A549 treated with dexamethasone at 1 μM for 4 hours (cell line): ENCODE results near the gene PIK3R1. TPM values are rescaled to one million over a fixed set of nuclear protein-coding genes. Genes with fewer than 3 reads are reported as not detected.

Experiments
- total RNA-seq: library from RNA; stranded (reverse); fragments of 200-300 nt; extraction: Qiagen RNA extraction; gene quantifications from 5 replicates; pipeline ENCODE4 v1.2.3, GENCODE V29; 2022

PIK3R1 gene
- 6.9 to 10.7 TPM (median 9.1 TPM) in 5 replicates for total RNA-seq

DNA sequence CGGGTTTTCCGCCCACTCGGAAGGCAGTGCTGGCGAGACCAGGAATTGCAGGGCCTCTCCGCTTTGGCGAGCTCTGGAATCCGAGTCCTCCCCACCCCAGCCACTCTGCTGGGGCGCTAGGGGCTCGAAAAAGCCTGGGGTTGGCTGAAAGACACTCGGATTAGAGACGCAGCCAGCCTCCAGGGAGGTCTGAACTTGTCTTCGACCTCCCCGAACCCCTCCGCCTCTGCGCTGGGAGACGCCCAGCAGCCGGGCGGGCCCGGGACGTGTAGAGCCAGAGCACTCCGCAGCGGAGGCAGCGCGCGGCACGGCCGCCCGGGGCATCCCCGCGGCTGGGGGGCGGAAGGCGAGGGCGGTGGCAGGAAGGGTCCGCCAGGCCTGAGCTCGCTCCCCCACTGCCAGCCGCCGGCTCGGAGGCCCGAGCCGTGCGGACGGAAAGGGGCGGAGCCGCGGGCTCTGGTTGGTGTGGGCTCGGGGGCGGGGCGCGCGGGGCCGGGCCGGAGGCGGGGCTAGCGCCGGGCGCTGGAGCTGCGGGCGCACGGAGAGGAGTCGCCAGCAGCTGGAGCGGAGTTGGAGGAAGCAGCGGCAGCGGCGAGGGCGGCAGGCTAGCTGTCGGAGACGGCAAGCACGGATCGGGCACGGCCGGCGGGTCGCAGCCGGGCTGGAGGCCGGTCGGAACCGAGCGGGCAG, at the start of gene PIK3R1:
Gene PIK3R1 (plus strand): TSS at position 549 of the 690 bp plus-strand sequence. CDS start 10,920 bp downstream, outside the sequence.

